ENCODE results near the gene RYR1. TPM values are rescaled to one million over a fixed set of nuclear protein-coding genes. Genes with fewer than 3 reads are reported as not detected.

The RYR1 gene
- total and polyA plus RNA-seq, 10 of the 15 experiments (the other 5 are each of a cell fraction or from before 2014, with no cell fraction given) = under 0.01 to 0.32 (median 0.07) TPM; not detected in 1

GRCh38 chr19:38563475-38563874, 130.0 kb downstream of the RYR1 start (continued):
- TF ChIP-seq NKRF (conservative IDR thresholded peaks at IDR 0.05) (no peak), ZNF622 (IDR thresholded peaks at IDR 0.05) (no peak), MEF2B (IDR thresholded peaks at IDR 0.05; ENCODE audit: partially characterized antibody, poor library complexity, severe bottlenecking) (no peak), NR2F1 (conservative IDR thresholded peaks at IDR 0.05) (no peak), BCL3 (IDR thresholded peaks at IDR 0.05; ENCODE audit: borderline replicate concordance, insufficient read depth, low read depth, low read length, poor library complexity, severe bottlenecking) (no peak), IKZF1 (conservative IDR thresholded peaks at IDR 0.05) (no peak), FOXM1 (IDR thresholded peaks at IDR 0.05; ENCODE audit: low read depth, low read length) (no peak), ETV6 (conservative IDR thresholded peaks at IDR 0.05 in 1 of 2, IDR thresholded peaks at IDR 0.05 in 1 of 2; ENCODE audit: borderline replicate concordance in 1 of 2, low read depth in 1 of 2) (no peak)
